CD8-positive, alpha-beta memory T cell (primary cell): ENCODE measurements around the gene TTC33. TPM values are rescaled to one million over a fixed set of nuclear protein-coding genes. Genes with fewer than 3 reads are reported as not detected.
"Not testable (repeated sequence)": the region's sequence is repeated elsewhere in the genome, so short reads cannot be mapped to it uniquely, and the experiment has no call there.

Experiments used
- CTCF ChIA-PET: fragments of 350-600 bp; sonication (Branson Sonifier 250); formaldehyde crosslinking; loops from one replicate; lab custom pipeline; 2021; ENCODE audit warnings: antibody characterized with exemption; lab: Charles Lee
- POLR2A ChIA-PET: fragments of 350-600 bp; sonication (Branson Sonifier 250); formaldehyde crosslinking; loops from one replicate; lab custom pipeline; 2021; ENCODE audit warnings: antibody characterized with exemption; lab: Charles Lee
- DNase-seq, 5 donors: peaks; one replicate each; pipeline versions ENCODE4 v3.0.0 to v3.0.0-alpha.2; 2020 to 2022; ENCODE audit warnings: mixed read lengths in 1 of 5
- H3K27ac ChIP-seq: one replicate; pipeline ENCODE4 v1.7.0; 2013; ENCODE audit warnings: low read depth, mild to moderate bottlenecking, low read length, moderate library complexity
- H3K27me3 ChIP-seq: 2 replicates; pipeline ENCODE4 v1.7.0; 2013; ENCODE audit warnings: low read length, mild to moderate bottlenecking; ENCODE audit not compliant: insufficient read depth, poor library complexity, severe bottlenecking
- H3K36me3 ChIP-seq: 2 replicates; pipeline ENCODE4 v1.7.0; 2013; ENCODE audit warnings: mild to moderate bottlenecking, low read length, moderate library complexity; ENCODE audit not compliant: insufficient read depth
- H3K4me1 ChIP-seq: 2 replicates; pipeline ENCODE4 v1.7.0; 2013; ENCODE audit warnings: mild to moderate bottlenecking, low read length, moderate library complexity; ENCODE audit not compliant: insufficient read depth
- H3K4me3 ChIP-seq: 2 replicates; pipeline ENCODE4 v1.7.0; 2013; ENCODE audit warnings: mild to moderate bottlenecking, low read length
- H3K9me3 ChIP-seq: 2 replicates; pipeline ENCODE4 v1.7.0; 2013; ENCODE audit warnings: mild to moderate bottlenecking, low read length
- H3K27ac Mint-ChIP-seq, 8 donors: one replicate each; pipeline ENCODE4 v1.8.0; 2020 to 2021; ENCODE audit warnings: mixed read lengths in 8 of 8, mild to moderate bottlenecking in 6 of 8, inconsistent platforms in 3 of 8, moderate library complexity in 3 of 8
- H3K27me3 Mint-ChIP-seq, 2 donors: one replicate each; pipeline ENCODE4 v1.8.0; 2020 to 2021; ENCODE audit warnings: mixed read lengths in 2 of 2, mild to moderate bottlenecking in 1 of 2, moderate library complexity in 1 of 2
- H3K36me3 Mint-ChIP-seq, 3 donors: one replicate each; pipeline ENCODE4 v1.8.0; 2020 to 2021; ENCODE audit warnings: mixed read lengths in 3 of 3, inconsistent platforms in 1 of 3, mild to moderate bottlenecking in 1 of 3
- H3K4me1 Mint-ChIP-seq, 3 donors: one replicate each; pipeline ENCODE4 v1.8.0; 2020 to 2021; ENCODE audit warnings: mixed read lengths in 3 of 3, inconsistent platforms in 1 of 3, mild to moderate bottlenecking in 1 of 3
- H3K4me3 Mint-ChIP-seq, 7 donors: one replicate each; pipeline ENCODE4 v1.8.0; 2020 to 2021; ENCODE audit warnings: mixed read lengths in 7 of 7, mild to moderate bottlenecking in 6 of 7, moderate library complexity in 4 of 7, inconsistent platforms in 2 of 7
- H3K9me3 Mint-ChIP-seq, 5 donors: one replicate each; pipeline ENCODE4 v1.8.0; 2020 to 2022; ENCODE audit warnings: mixed read lengths in 5 of 5, mild to moderate bottlenecking in 3 of 5, moderate library complexity in 2 of 5, inconsistent platforms in 1 of 5
- polyA plus RNA-seq: library from polyadenylated mRNA; unstranded; fragments of 300-500 nt; fragmentation: Illumina TruSeq; gene quantifications from one replicate; pipeline ENCODE4 v1.2.3, GENCODE V29; 2021
- total RNA-seq, 2 experiments: library from RNA; stranded (reverse); gene quantifications; one replicate each; pipeline ENCODE4 v1.2.3, GENCODE V29; 2021

The TTC33 gene
- total and polyA plus RNA-seq, 3 experiments from 2014 or later = 13.9 to 27.7 (median 25.3) TPM

DNA sequence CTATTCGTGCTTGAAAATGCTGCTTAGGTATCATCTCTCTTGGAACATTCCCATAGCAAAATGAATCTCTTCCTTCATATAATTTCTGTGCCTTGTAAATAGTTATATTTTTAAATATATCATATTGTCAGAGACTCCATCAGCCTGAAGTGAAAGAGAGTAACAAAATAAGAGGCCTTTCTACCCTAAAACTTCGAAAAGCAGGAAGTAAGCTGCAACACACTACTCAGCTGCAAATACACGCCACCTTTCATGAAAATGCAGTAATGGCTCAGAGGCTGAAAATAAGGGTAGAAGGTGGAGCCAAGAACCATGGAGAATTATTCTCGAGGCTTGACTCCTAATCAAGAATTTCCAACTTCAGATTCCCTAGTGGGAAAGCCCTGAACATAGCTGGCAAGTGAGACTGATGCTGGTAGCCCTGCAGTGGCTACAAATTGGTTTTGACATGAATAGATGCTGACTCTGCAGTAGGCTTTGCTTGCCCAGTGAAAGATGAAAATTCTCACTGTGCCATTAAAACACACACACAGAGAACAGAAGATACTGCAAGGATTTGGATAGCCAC is 106.2 kb downstream of the TTC33 start:
- H3K27ac Mint-ChIP-seq = peak overlapping the region in 7 of 8 donors; percentile 40 to 90 (median 71)
- H3K4me1 ChIP-seq = peaks cover 54% of the 10 kb centered on the region
- peak overlapping the region in 4 of 7 donors; percentile 10 to 54 (median 29) for H3K4me3 Mint-ChIP-seq
- no peaks in the 10 kb centered on the region for H3K36me3 ChIP-seq
- H3K9me3 ChIP-seq = no peaks in the 10 kb centered on the region
- H3K4me1 Mint-ChIP-seq = peaks cover 47 to 67% (median 54%) of the 10 kb centered on the region in 3 donors
- peaks cover 0 to 5% (median 1%) of the 10 kb centered on the region in 3 donors for H3K36me3 Mint-ChIP-seq
- ChIA-PET CTCF (interaction anchor here (0.9 to 1.4 kb wide), 4 partner anchors 16 to 37 kb away, joined by 3 read pairs; no protein-coding TSS in a partner anchor), POLR2A (interaction anchor here (0.5 kb wide), 1 partner anchor 200 kb away, joined by 9 read pairs; no protein-coding TSS in a partner anchor)
- H3K27ac ChIP-seq = no peak overlapping the region
- DNase-seq = peak in 1 of 5 donors; percentile 32
- no peaks in the 10 kb centered on the region for H3K27me3 Mint-ChIP-seq
- H3K4me3 ChIP-seq = no peak overlapping the region
- H3K9me3 Mint-ChIP-seq = peaks cover 0 to 1% (median 0%) of the 10 kb centered on the region in 5 donors
- H3K27me3 ChIP-seq = no peaks in the 10 kb centered on the region

DNA sequence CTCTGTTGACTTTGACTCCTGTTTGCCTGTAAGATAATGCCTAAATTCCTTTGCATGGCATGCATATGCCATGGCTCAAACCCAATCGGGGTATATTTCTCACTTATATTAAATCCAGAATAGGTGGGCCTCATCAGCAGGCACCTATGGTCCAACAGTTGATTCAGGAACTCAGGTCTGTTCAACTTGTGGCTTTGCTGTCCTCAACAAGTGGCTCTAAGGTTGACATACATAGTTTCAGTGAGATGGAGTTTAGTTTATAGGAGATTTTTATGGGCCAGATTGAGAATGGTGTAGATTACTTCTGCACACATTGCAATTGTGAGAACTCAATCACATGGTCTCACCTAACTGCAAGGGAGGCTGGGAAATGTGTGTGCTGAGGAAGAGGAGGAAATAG is 107.6 kb downstream of the TTC33 start:
- CTCF ChIA-PET = interaction anchor here (0.9 to 1.4 kb wide), 3 partner anchors 31 to 138 kb away, joined by 3 to 4 read pairs (median 3); no protein-coding TSS in a partner anchor
- Mint-ChIP-seq H3K4me3 (no peak overlapping the region), H3K4me1 (peaks cover 33 to 53% (median 40%) of the 10 kb centered on the region in 3 donors), H3K36me3 (peaks cover 0 to 10% (median 0%) of the 10 kb centered on the region in 3 donors), H3K27ac (peak overlapping the region in 1 of 8 donors; percentile 57), H3K27me3 (no peaks in the 10 kb centered on the region), H3K9me3 (peaks cover 0 to 2% (median 0%) of the 10 kb centered on the region in 5 donors)
- DNase-seq = no peak
- H3K4me1 ChIP-seq = peaks cover 40% of the 10 kb centered on the region
- POLR2A ChIA-PET = interaction anchor here (1.1 kb wide), 1 partner anchor 32 kb away, joined by 4 read pairs; no protein-coding TSS in a partner anchor
- H3K4me3 ChIP-seq = no peak overlapping the region
- no peaks in the 10 kb centered on the region for H3K36me3 ChIP-seq
- no peak overlapping the region for H3K27ac ChIP-seq
- H3K27me3 ChIP-seq = no peaks in the 10 kb centered on the region
- no peaks in the 10 kb centered on the region for H3K9me3 ChIP-seq

GRCh38 chr5:40646266-40646665 is 109.5 kb downstream of the TTC33 start:
- Mint-ChIP-seq H3K27ac (no peak overlapping the region), H3K4me3 (no peak overlapping the region), H3K4me1 (peaks cover 21 to 41% (median 28%) of the 10 kb centered on the region in 3 donors), H3K9me3 (peaks cover 0 to 2% (median 0%) of the 10 kb centered on the region in 5 donors), H3K27me3 (no peaks in the 10 kb centered on the region), H3K36me3 (peaks cover 0 to 10% (median 0%) of the 10 kb centered on the region in 3 donors)
- Histone ChIP-seq H3K9me3 (no peaks in the 10 kb centered on the region), H3K4me1 (peaks cover 27% of the 10 kb centered on the region), H3K27me3 (no peaks in the 10 kb centered on the region), H3K36me3 (no peaks in the 10 kb centered on the region), H3K4me3 (no peak overlapping the region), H3K27ac (no peak overlapping the region)
- CTCF ChIA-PET = no interaction called here
- no peak for DNase-seq
- POLR2A ChIA-PET = no interaction called here

DNA sequence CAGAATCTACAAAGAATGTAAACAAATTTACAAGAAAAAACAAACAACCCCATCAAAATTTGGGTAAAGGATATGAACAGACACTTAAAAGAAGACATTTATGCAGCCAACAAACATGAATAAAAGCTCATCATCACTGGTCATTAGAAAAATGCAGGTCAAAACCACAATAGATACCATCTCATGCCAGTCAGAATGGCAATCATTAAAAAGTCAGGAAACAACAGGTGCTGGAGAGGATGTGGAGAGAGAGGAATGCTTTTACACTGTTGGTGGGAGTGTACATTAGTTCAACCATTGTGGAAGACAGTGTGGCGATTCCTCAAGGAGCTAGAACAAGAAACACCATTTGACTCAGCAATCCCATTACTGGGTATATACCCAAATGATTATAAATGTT is 116.2 kb downstream of the TTC33 start:
- Mint-ChIP-seq H3K4me1 (peaks cover 3 to 12% (median 5%) of the 10 kb centered on the region in 3 donors), H3K9me3 (peaks cover 7 to 24% (median 17%) of the 10 kb centered on the region in 5 donors), H3K36me3 (peaks cover 17 to 34% (median 18%) of the 10 kb centered on the region in 3 donors)
- H3K4me3 ChIP-seq, CTCF ChIA-PET, POLR2A ChIA-PET, H3K36me3 ChIP-seq, H3K27me3 ChIP-seq, H3K27ac Mint-ChIP-seq, H3K27me3 Mint-ChIP-seq, H3K4me3 Mint-ChIP-seq, DNase-seq, H3K9me3 ChIP-seq, H3K27ac ChIP-seq, H3K4me1 ChIP-seq: not testable (repeated sequence)

DNA sequence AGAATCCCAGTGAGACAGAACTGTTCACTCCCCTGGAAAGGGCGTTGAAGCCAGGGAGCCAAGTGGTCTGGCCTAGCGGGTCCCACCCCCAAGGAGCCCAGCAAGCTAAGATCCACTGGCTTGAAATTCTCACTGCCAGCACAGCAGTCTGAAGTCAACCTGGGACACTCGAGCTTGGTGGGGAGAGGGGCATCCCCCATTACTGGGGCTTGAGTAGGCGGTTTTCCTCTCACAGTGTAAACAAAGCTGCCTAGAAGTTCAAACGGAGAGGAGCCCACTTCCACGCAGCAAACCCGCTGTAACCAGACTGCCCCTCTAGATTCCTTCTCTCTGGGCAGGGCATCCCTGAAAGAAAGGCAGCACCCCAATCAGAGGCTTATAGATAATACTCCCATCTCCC is 121.2 kb downstream of the TTC33 start:
- Mint-ChIP-seq H3K36me3 (peaks cover 15 to 29% (median 18%) of the 10 kb centered on the region in 3 donors), H3K4me1 (peaks cover 3 to 7% (median 6%) of the 10 kb centered on the region in 3 donors), H3K4me3 (no peak overlapping the region), H3K27me3 (peaks cover 0 to 3% of the 10 kb centered on the region in 2 donors), H3K9me3 (peaks cover 7 to 24% (median 17%) of the 10 kb centered on the region in 5 donors), H3K27ac (peak overlapping the region in 1 of 8 donors; percentile 33)
- peak in 1 of 5 donors; percentile 51 for DNase-seq
- H3K27ac ChIP-seq = no peak overlapping the region
- H3K9me3 ChIP-seq = no peaks in the 10 kb centered on the region
- no peak overlapping the region for H3K4me3 ChIP-seq
- ChIA-PET POLR2A (no interaction called here), CTCF (no interaction called here)
- no peaks in the 10 kb centered on the region for H3K36me3 ChIP-seq
- no peaks in the 10 kb centered on the region for H3K4me1 ChIP-seq
- H3K27me3 ChIP-seq = no peaks in the 10 kb centered on the region

DNA sequence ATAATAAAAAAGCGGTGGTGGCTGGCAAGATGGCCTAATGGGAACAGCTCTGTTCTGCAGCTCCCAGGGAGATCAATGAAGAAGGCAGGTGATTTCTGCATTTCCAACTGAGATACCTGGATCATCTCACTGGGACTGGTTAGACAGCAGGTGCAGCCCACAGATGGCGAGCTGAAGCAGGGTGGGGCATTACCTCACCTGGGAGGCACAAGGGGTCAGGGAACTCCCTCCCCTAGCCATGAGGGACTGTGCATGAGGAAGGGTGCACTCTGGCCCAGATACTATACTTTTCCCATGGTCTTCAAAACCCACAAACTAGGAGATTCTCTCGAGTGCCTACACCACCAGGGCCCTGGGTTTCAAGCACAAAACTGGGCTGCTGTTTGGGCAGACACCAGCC is 121.6 kb downstream of the TTC33 start:
- Histone ChIP-seq H3K27me3 (no peaks in the 10 kb centered on the region), H3K4me3 (no peak overlapping the region), H3K9me3 (no peaks in the 10 kb centered on the region), H3K27ac (no peak overlapping the region), H3K4me1 (no peaks in the 10 kb centered on the region), H3K36me3 (no peaks in the 10 kb centered on the region)
- H3K27ac Mint-ChIP-seq = no peak overlapping the region
- DNase-seq = no peak
- ChIA-PET POLR2A (no interaction called here), CTCF (no interaction called here)
- peaks cover 15 to 27% (median 18%) of the 10 kb centered on the region in 3 donors for H3K36me3 Mint-ChIP-seq
- H3K9me3 Mint-ChIP-seq = peaks cover 7 to 24% (median 17%) of the 10 kb centered on the region in 5 donors
- peaks cover 0 to 3% of the 10 kb centered on the region in 2 donors for H3K27me3 Mint-ChIP-seq
- H3K4me1 Mint-ChIP-seq = peaks cover 3 to 7% (median 6%) of the 10 kb centered on the region in 3 donors
- H3K4me3 Mint-ChIP-seq = no peak overlapping the region

- no peak for DNase-seq
- CTCF ChIA-PET = no interaction called here
These were observed 124.5 kb downstream of the TTC33 start for GRCh38 chr5:40631236-40631635.

DNA sequence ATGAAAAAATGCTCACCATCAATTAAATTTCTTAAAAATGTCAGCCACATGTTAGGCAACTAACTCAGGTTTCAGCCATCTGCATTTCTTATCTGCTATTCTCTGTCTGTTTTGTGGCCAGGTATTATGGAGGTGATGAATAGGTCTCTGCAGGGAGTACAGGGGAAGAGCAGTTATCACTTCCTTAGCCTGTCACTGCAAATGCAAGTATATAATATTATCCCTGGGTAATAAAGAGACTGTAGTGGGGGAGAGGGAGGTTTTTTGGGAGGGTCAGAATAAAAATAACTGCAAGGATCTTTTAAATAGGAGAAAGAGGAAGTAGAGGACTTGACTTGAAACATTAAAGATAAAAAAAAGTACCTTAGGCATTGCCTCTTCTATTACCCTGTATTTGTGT is 125.6 kb downstream of the TTC33 start:
- H3K27me3 ChIP-seq = no peaks in the 10 kb centered on the region
- Mint-ChIP-seq H3K9me3 (peaks cover 0 to 2% (median 0%) of the 10 kb centered on the region in 5 donors), H3K4me1 (peaks cover 3 to 14% (median 12%) of the 10 kb centered on the region in 3 donors), H3K27ac (no peak overlapping the region), H3K27me3 (peaks cover 0 to 4% of the 10 kb centered on the region in 2 donors), H3K4me3 (no peak overlapping the region), H3K36me3 (peaks cover 0 to 1% (median under 1%) of the 10 kb centered on the region in 3 donors)
- H3K4me3 ChIP-seq = no peak overlapping the region
- H3K36me3 ChIP-seq = no peaks in the 10 kb centered on the region
- H3K9me3 ChIP-seq = no peaks in the 10 kb centered on the region
- CTCF ChIA-PET = no interaction called here
- no peak overlapping the region for H3K27ac ChIP-seq
- POLR2A ChIA-PET = no interaction called here
- DNase-seq = no peak
- H3K4me1 ChIP-seq = no peaks in the 10 kb centered on the region

More at GRCh38 chr5:40631236-40631635, 124.5 kb downstream of the TTC33 start:
- Mint-ChIP-seq H3K9me3 (peaks cover 0 to 8% (median 2%) of the 10 kb centered on the region in 5 donors), H3K27ac (no peak overlapping the region), H3K4me3 (no peak overlapping the region), H3K4me1 (peaks cover 3 to 9% (median 6%) of the 10 kb centered on the region in 3 donors), H3K27me3 (peaks cover 0 to 3% of the 10 kb centered on the region in 2 donors), H3K36me3 (peaks cover 7 to 9% (median 7%) of the 10 kb centered on the region in 3 donors)
- Histone ChIP-seq H3K27me3 (no peaks in the 10 kb centered on the region), H3K36me3 (no peaks in the 10 kb centered on the region), H3K27ac (no peak overlapping the region), H3K4me3 (no peak overlapping the region), H3K9me3 (no peaks in the 10 kb centered on the region), H3K4me1 (no peaks in the 10 kb centered on the region)
- POLR2A ChIA-PET = no interaction called here
